ENCODE measurements around the gene XYLT1. TPM values are rescaled to one million over a fixed set of nuclear protein-coding genes. Genes with fewer than 3 reads are reported as not detected.

XYLT1 gene
- polyA plus RNA-seq, 1 donor (not counting 4 experiments of a cell fraction or from before 2014, with no cell fraction given), result 4.4 TPM

GRCh38 chr16:17469741-17470181 is 999 bp downstream of the XYLT1 start:
- Histone ChIP-seq H4K20me1 (ENCODE audit: control insufficient read depth, extremely low read depth, insufficient read depth, low read length) (no peaks in the 10 kb centered on the region), H3K9me3 (ENCODE audit: control insufficient read depth, low read depth, low read length) (no peaks in the 10 kb centered on the region), H3K4me3 (ENCODE audit: control insufficient read depth in 2 of 3, extremely low read depth in 1 of 3, insufficient read depth in 2 of 3, low read depth in 1 of 3, low read length in 3 of 3) (peak overlapping the region; percentile 59 to 76 (median 64)), H3K79me2 (ENCODE audit: control insufficient read depth, insufficient read depth, low read length) (peaks cover 30% of the 10 kb centered on the region), H3K27ac (ENCODE audit: control insufficient read depth, insufficient read depth, low read length) (peak overlapping the region; percentile 39), H3K4me2 (ENCODE audit: control insufficient read depth, extremely low read depth, insufficient read depth, low read depth, low read length) (peak overlapping the region; percentile 79), H3K36me3 (ENCODE audit: control insufficient read depth in 2 of 2, extremely low read depth in 1 of 2, insufficient read depth in 2 of 2, low read length in 2 of 2) (no peaks in the 10 kb centered on the region), H3K4me1 (ENCODE audit: control insufficient read depth, extremely low read depth, insufficient read depth, low read length) (peaks cover 25% of the 10 kb centered on the region), H3K9ac (ENCODE audit: control insufficient read depth, extremely low read depth, insufficient read depth, low read length) (peak overlapping the region; percentile 58), H2AFZ (ENCODE audit: control insufficient read depth, low read length) (peak overlapping the region; percentile 0), H3K27me3 (ENCODE audit: control insufficient read depth, extremely low read depth, insufficient read depth, low read length) (no peaks in the 10 kb centered on the region), H3K9me1 (ENCODE audit: control insufficient read depth, extremely low read depth, insufficient read depth, low read length) (peaks cover 3% of the 10 kb centered on the region)
- TF ChIP-seq CTCF (optimal IDR thresholded peaks at IDR 0.05 in 1 of 3, IDR thresholded peaks at IDR 0.05 in 1 of 3, conservative IDR thresholded peaks at IDR 0.05 in 1 of 3; ENCODE audit: extremely low read depth in 1 of 3, insufficient read depth in 2 of 3, low read length in 3 of 3) (no peak), EZH2 (IDR thresholded peaks at IDR 0.05; ENCODE audit: low read length) (no peak)
- DNase-seq (ENCODE audit: low read depth, low spot score) (no peak), FAIRE-seq (no peak)
- dilution Hi-C loops (cut with MboI; ENCODE audit: extremely low pct_ligation_motif_present, low sequenced_read_pairs), result loop anchor here (10.0 kb wide), 1 partner anchor 115 kb away; no protein-coding TSS in a partner anchor

- Histone ChIP-seq H3K4me3 (ENCODE audit: control insufficient read depth in 2 of 3, extremely low read depth in 1 of 3, insufficient read depth in 2 of 3, low read depth in 1 of 3, low read length in 3 of 3) (peak overlapping the region; percentile 59 to 76 (median 64)), H3K27ac (ENCODE audit: control insufficient read depth, insufficient read depth, low read length) (peak overlapping the region; percentile 39), H3K4me2 (ENCODE audit: control insufficient read depth, extremely low read depth, insufficient read depth, low read depth, low read length) (peak overlapping the region; percentile 79), H3K9me1 (ENCODE audit: control insufficient read depth, extremely low read depth, insufficient read depth, low read length) (peaks cover 3% of the 10 kb centered on the region), H3K27me3 (ENCODE audit: control insufficient read depth, extremely low read depth, insufficient read depth, low read length) (no peaks in the 10 kb centered on the region), H3K4me1 (ENCODE audit: control insufficient read depth, extremely low read depth, insufficient read depth, low read length) (peaks cover 25% of the 10 kb centered on the region), H3K9me3 (ENCODE audit: control insufficient read depth, low read depth, low read length) (no peaks in the 10 kb centered on the region), H2AFZ (ENCODE audit: control insufficient read depth, low read length) (peak overlapping the region; percentile 0), H3K9ac (ENCODE audit: control insufficient read depth, extremely low read depth, insufficient read depth, low read length) (peak overlapping the region; percentile 58), H3K79me2 (ENCODE audit: control insufficient read depth, insufficient read depth, low read length) (peaks cover 30% of the 10 kb centered on the region), H4K20me1 (ENCODE audit: control insufficient read depth, extremely low read depth, insufficient read depth, low read length) (no peaks in the 10 kb centered on the region), H3K36me3 (ENCODE audit: control insufficient read depth in 2 of 2, extremely low read depth in 1 of 2, insufficient read depth in 2 of 2, low read length in 2 of 2) (no peaks in the 10 kb centered on the region)
- TF ChIP-seq CTCF (optimal IDR thresholded peaks at IDR 0.05 in 1 of 3, IDR thresholded peaks at IDR 0.05 in 1 of 3, conservative IDR thresholded peaks at IDR 0.05 in 1 of 3; ENCODE audit: extremely low read depth in 1 of 3, insufficient read depth in 2 of 3, low read length in 3 of 3) (no peak), EZH2 (IDR thresholded peaks at IDR 0.05; ENCODE audit: low read length) (no peak)
- dilution Hi-C loops (cut with MboI; ENCODE audit: extremely low pct_ligation_motif_present, low sequenced_read_pairs), result no loop called here
- FAIRE-seq (peak; percentile 86), DNase-seq (ENCODE audit: low read depth, low spot score) (no peak)
These were observed 1.6 kb downstream of the XYLT1 start for GRCh38 chr16:17469011-17469740.
